Neural cell (in vitro differentiated cells): ENCODE data around the gene DHFR. TPM values are rescaled to one million over a fixed set of nuclear protein-coding genes. Genes with fewer than 3 reads are reported as not detected.

ENCODE experiments used
- H2AFZ ChIP-seq: fragments of 200-600, 300-800 bp; sonication (generic), shearing (Covaris generic); 2 replicates; pipeline ENCODE4 v1.6.0; 2014; ENCODE audit warnings: low read depth, mild to moderate bottlenecking, antibody characterized with exemption, low read length, moderate library complexity
- H3F3A ChIP-seq: fragments of 200-600 bp; shearing (Covaris generic); 2 replicates; pipeline ENCODE4 v1.6.1; 2016; ENCODE audit warnings: mild to moderate bottlenecking, moderate library complexity, mixed read lengths, antibody characterized with exemption, low read length; ENCODE audit not compliant: insufficient read depth, poor library complexity, severe bottlenecking
- H3K27ac ChIP-seq: fragments of 200-600, 300-800 bp; sonication (generic), shearing (Covaris generic); 2 replicates; pipeline ENCODE4 v1.5.1; 2014; ENCODE audit warnings: mild to moderate bottlenecking, low read length, moderate library complexity
- H3K27me3 ChIP-seq: fragments of 300-800, 200-600 bp; sonication (generic), shearing (Covaris generic); 2 replicates; pipeline ENCODE4 v1.6.0; 2014; ENCODE audit warnings: mild to moderate bottlenecking, low read depth, low read length, moderate library complexity; ENCODE audit not compliant: insufficient read depth
- H3K36me3 ChIP-seq: fragments of 300-800, 200-600 bp; sonication (generic), shearing (Covaris generic); 2 replicates; pipeline ENCODE4 v1.5.1; 2014; ENCODE audit warnings: mild to moderate bottlenecking, antibody characterized with exemption, low read length, moderate library complexity; ENCODE audit not compliant: insufficient read depth
- H3K4me2 ChIP-seq: fragments of 300-800, 200-600 bp; sonication (generic), shearing (Covaris generic); 2 replicates; pipeline ENCODE4 v1.6.0; 2014; ENCODE audit warnings: mild to moderate bottlenecking, low read length
- H3K4me3 ChIP-seq: fragments of 300-800, 200-600 bp; sonication (generic), shearing (Covaris generic); 2 replicates; pipeline ENCODE4 v1.5.1; 2014; ENCODE audit warnings: mild to moderate bottlenecking, low read length, moderate library complexity
- H3K79me2 ChIP-seq: fragments of 200-600 bp; shearing (Covaris generic); replicated peaks from 2 replicates; pipeline ENCODE4 v1.6.0; 2014; ENCODE audit warnings: mild to moderate bottlenecking, low read length, moderate library complexity; ENCODE audit not compliant: insufficient read depth
- H3K9ac ChIP-seq: fragments of 300-800, 200-600 bp; sonication (generic), shearing (Covaris generic); 2 replicates; pipeline ENCODE4 v1.6.1; 2016; ENCODE audit warnings: mild to moderate bottlenecking, low read length, mixed read lengths
- H3K9me2 ChIP-seq: fragments of 200-600 bp; shearing (Covaris generic); 2 replicates; pipeline ENCODE4 v1.6.1; 2016; ENCODE audit warnings: mild to moderate bottlenecking, low read length, mixed read lengths; ENCODE audit not compliant: insufficient read depth
- H3K9me3 ChIP-seq: fragments of 200-600, 300-800 bp; sonication (generic), shearing (Covaris generic); 2 replicates; pipeline ENCODE4 v1.6.1; 2016; ENCODE audit warnings: mild to moderate bottlenecking, mixed run types, low read length, moderate library complexity, mixed read lengths
- H4K20me1 ChIP-seq: fragments of 200-600 bp; shearing (Covaris generic); 2 replicates; pipeline ENCODE4 v1.6.1; 2016; ENCODE audit warnings: mild to moderate bottlenecking, mixed run types; ENCODE audit not compliant: insufficient read depth
- EP300 ChIP-seq: fragments of 450-650 bp; conservative IDR thresholded peaks from 2 replicates; pipeline ENCODE4 v1.6.1; 2014; ENCODE audit warnings: antibody characterized with exemption, mild to moderate bottlenecking, moderate library complexity; ENCODE audit not compliant: poor library complexity, severe bottlenecking
- EZH2 ChIP-seq: fragments of 200-600, 300-800 bp; shearing (Covaris generic), sonication (generic); IDR thresholded peaks from 2 replicates; pipeline ENCODE4 v1.6.1; 2014; ENCODE audit warnings: antibody characterized with exemption, low read length, borderline replicate concordance, mild to moderate bottlenecking; ENCODE audit not compliant: insufficient read depth, poor library complexity, severe bottlenecking
- MXI1 ChIP-seq: fragments of 450-650 bp; conservative IDR thresholded peaks from 2 replicates; pipeline ENCODE4 v1.6.1; 2014; ENCODE audit warnings: antibody characterized with exemption, mild to moderate bottlenecking; ENCODE audit not compliant: poor library complexity, severe bottlenecking
- RAD21 ChIP-seq: fragments of 450-650 bp; conservative IDR thresholded peaks from 2 replicates; pipeline ENCODE4 v1.6.1; 2014; ENCODE audit warnings: antibody characterized with exemption, mild to moderate bottlenecking, moderate library complexity
- REST ChIP-seq: IDR thresholded peaks from 2 replicates; pipeline ENCODE4 v1.6.1; 2012; ENCODE audit warnings: borderline replicate concordance
- SMC3 ChIP-seq: fragments of 450-650 bp; conservative IDR thresholded peaks from 2 replicates; pipeline ENCODE4 v1.6.1; 2014; ENCODE audit warnings: antibody characterized with exemption, mild to moderate bottlenecking, moderate library complexity; ENCODE audit not compliant: poor library complexity
- TAF1 ChIP-seq: IDR thresholded peaks from 2 replicates; pipeline ENCODE4 v1.6.1; 2012; ENCODE audit warnings: low read depth
- polyA plus RNA-seq: library from polyadenylated mRNA; depleted of rRNA; stranded (reverse); fragments of >200 nt; gene quantifications from 2 replicates; pipeline ENCODE4 v1.2.3, GENCODE V29; 2014
- TF ChIP-seq, protein P1 (sequence below): fragments of 450-650 bp; IDR thresholded peaks from 2 replicates; pipeline ENCODE4 v1.5.1; 2014; ENCODE audit warnings: antibody characterized with exemption, mild to moderate bottlenecking, moderate library complexity; ENCODE audit not compliant: poor library complexity, severe bottlenecking

DHFR gene
- polyA plus RNA-seq, 1 donor from 2014 or later = 21.2 TPM

DNA sequence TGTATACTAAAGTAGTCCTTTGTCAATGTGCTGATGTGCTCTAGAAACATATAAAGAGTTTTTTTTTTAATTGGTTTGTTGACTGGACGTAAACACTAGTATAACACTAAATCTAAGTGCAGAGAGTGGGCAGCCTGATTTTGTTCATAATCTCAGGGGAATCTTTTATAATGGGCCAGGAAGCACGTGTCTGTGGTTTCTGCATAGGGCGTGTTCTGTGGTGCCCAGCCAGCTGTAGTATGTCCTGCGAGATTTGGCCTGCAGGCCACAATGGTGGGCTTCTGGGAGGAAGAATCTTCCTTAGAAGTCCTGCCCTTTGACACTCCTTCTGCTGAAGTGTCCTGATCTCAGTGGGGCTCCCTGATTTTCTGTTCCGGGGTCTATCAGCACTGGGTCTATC, 49.0 kb upstream of the DHFR start:
- Histone ChIP-seq H3K4me3 (no peak overlapping the region), H3K9ac (no peak overlapping the region), H3K4me2 (no peak overlapping the region), H3K9me3 (no peaks in the 10 kb centered on the region), H3K27ac (no peak overlapping the region), H3K79me2 (no peaks in the 10 kb centered on the region), H3K36me3 (no peaks in the 10 kb centered on the region), H3K9me2 (no peaks in the 10 kb centered on the region), H3F3A (no peaks in the 10 kb centered on the region), H3K27me3 (no peaks in the 10 kb centered on the region), H2AFZ (no peak overlapping the region), H4K20me1 (no peaks in the 10 kb centered on the region)
- TF ChIP-seq SMC3 = no peak
- TF ChIP-seq, protein P1, sequence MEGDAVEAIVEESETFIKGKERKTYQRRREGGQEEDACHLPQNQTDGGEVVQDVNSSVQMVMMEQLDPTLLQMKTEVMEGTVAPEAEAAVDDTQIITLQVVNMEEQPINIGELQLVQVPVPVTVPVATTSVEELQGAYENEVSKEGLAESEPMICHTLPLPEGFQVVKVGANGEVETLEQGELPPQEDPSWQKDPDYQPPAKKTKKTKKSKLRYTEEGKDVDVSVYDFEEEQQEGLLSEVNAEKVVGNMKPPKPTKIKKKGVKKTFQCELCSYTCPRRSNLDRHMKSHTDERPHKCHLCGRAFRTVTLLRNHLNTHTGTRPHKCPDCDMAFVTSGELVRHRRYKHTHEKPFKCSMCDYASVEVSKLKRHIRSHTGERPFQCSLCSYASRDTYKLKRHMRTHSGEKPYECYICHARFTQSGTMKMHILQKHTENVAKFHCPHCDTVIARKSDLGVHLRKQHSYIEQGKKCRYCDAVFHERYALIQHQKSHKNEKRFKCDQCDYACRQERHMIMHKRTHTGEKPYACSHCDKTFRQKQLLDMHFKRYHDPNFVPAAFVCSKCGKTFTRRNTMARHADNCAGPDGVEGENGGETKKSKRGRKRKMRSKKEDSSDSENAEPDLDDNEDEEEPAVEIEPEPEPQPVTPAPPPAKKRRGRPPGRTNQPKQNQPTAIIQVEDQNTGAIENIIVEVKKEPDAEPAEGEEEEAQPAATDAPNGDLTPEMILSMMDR = no peak
- no peak for TF ChIP-seq EZH2
- no peak for TF ChIP-seq EP300
- TF ChIP-seq MXI1 = no peak
- no peak for TF ChIP-seq REST
- no peak for TF ChIP-seq TAF1

GRCh38 chr5:80703291-80703690, 48.5 kb upstream of the DHFR start:
- Histone ChIP-seq H3K9me2 (no peaks in the 10 kb centered on the region), H3K4me3 (no peak overlapping the region), H3K36me3 (no peaks in the 10 kb centered on the region), H3K9ac (no peak overlapping the region), H3K27me3 (no peaks in the 10 kb centered on the region), H2AFZ (no peak overlapping the region), H3K27ac (no peak overlapping the region), H3K4me2 (no peak overlapping the region), H4K20me1 (no peaks in the 10 kb centered on the region), H3K9me3 (no peaks in the 10 kb centered on the region), H3K79me2 (no peaks in the 10 kb centered on the region), H3F3A (no peaks in the 10 kb centered on the region)
- no peak for TF ChIP-seq RAD21
- no peak for TF ChIP-seq REST
